ENCODE results near the gene HHAT. TPM values are rescaled to one million over a fixed set of nuclear protein-coding genes. Genes with fewer than 3 reads are reported as not detected.

The HHAT gene
- total and polyA plus RNA-seq, 2 donors (not counting 3 experiments of a cell fraction or from before 2014, with no cell fraction given) = 2.4 to 4.3 TPM

DNA sequence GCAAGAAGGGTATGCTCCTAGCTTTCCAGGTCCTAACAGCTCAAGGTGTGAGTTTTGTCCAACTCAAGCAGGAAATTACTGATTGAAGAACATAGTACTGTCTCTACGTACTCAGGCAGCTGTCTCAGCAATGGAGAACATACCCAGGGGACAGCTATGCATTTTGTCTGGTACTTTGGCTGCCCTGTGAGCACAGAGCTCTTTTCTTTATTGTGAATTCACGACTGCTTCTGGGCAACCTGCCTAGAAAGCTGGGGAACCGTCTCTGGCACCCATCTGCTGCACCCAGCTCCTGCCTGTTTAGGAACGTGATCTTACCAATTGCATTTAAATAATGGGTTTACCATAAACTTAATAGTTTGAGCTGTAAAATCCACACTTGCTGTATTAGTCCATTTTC lies 258.1 kb downstream of the HHAT start:
- H3K27ac ChIP-seq (ENCODE audit: insufficient read depth, low read depth, low read length) = no peak overlapping the region
- no peak for TF ChIP-seq GATA2 (IDR thresholded peaks at IDR 0.05; ENCODE audit: insufficient read depth, insufficient read length, low read depth, low read length)
- TF ChIP-seq, protein P1, sequence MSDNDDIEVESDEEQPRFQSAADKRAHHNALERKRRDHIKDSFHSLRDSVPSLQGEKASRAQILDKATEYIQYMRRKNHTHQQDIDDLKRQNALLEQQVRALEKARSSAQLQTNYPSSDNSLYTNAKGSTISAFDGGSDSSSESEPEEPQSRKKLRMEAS (IDR thresholded peaks at IDR 0.05; ENCODE audit: insufficient read depth, insufficient read length) = no peak
- no peak for TF ChIP-seq POLR2AphosphoS5 (IDR thresholded peaks at IDR 0.05; ENCODE audit: insufficient read depth, low read depth, low read length)
- no peak for TF ChIP-seq MYC (IDR thresholded peaks at IDR 0.05; ENCODE audit: low read depth, low read length)
- no peak for TF ChIP-seq JUN (IDR thresholded peaks at IDR 0.05; ENCODE audit: borderline replicate concordance, insufficient read depth, insufficient read length, low read depth)
- no peak for TF ChIP-seq EZH2 (IDR thresholded peaks at IDR 0.05; ENCODE audit: borderline replicate concordance, low read depth, low read length, severe bottlenecking)
- TF ChIP-seq POLR2A (IDR thresholded peaks at IDR 0.05; ENCODE audit: low read depth, low read length) = no peak
- no peak for TF ChIP-seq FOS (IDR thresholded peaks at IDR 0.05; ENCODE audit: borderline replicate concordance, insufficient read depth, low read length)
- TF ChIP-seq, protein P2, sequence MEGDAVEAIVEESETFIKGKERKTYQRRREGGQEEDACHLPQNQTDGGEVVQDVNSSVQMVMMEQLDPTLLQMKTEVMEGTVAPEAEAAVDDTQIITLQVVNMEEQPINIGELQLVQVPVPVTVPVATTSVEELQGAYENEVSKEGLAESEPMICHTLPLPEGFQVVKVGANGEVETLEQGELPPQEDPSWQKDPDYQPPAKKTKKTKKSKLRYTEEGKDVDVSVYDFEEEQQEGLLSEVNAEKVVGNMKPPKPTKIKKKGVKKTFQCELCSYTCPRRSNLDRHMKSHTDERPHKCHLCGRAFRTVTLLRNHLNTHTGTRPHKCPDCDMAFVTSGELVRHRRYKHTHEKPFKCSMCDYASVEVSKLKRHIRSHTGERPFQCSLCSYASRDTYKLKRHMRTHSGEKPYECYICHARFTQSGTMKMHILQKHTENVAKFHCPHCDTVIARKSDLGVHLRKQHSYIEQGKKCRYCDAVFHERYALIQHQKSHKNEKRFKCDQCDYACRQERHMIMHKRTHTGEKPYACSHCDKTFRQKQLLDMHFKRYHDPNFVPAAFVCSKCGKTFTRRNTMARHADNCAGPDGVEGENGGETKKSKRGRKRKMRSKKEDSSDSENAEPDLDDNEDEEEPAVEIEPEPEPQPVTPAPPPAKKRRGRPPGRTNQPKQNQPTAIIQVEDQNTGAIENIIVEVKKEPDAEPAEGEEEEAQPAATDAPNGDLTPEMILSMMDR (IDR thresholded peaks at IDR 0.05; ENCODE audit: extremely low read depth in 1 of 2, insufficient read depth in 1 of 2, low read depth in 1 of 2, low read length in 2 of 2) = no peak

More for the DNA sequence above, 258.1 kb downstream of the HHAT start:
- Histone ChIP-seq H3K9me1 (replicated peaks; ENCODE audit: control insufficient read depth, extremely low read depth, insufficient read depth, low read length) (no peaks in the 10 kb centered on the region), H3K4me3 (replicated peaks in 1 of 3; ENCODE audit: insufficient read depth in 1 of 3, low read depth in 1 of 3, low read length in 3 of 3) (no peak overlapping the region), H3K4me2 (ENCODE audit: insufficient read depth, low read length) (no peak overlapping the region), H4K20me1 (replicated peaks; ENCODE audit: control insufficient read depth, extremely low read depth, insufficient read depth, low read length) (no peaks in the 10 kb centered on the region), H3K36me3 (ENCODE audit: control insufficient read depth in 2 of 2, extremely low read depth in 1 of 2, insufficient read depth in 2 of 2, low read length in 2 of 2) (no peaks in the 10 kb centered on the region), H3K4me1 (ENCODE audit: control insufficient read depth, extremely low read depth, insufficient read depth, low read length) (no peaks in the 10 kb centered on the region), H3K9me3 (replicated peaks; ENCODE audit: control insufficient read depth, insufficient read depth, low read length) (no peaks in the 10 kb centered on the region), H3K27me3 (ENCODE audit: control insufficient read depth in 2 of 2, insufficient read depth in 2 of 2, low read length in 2 of 2) (no peaks in the 10 kb centered on the region), H3K79me2 (ENCODE audit: control insufficient read depth, insufficient read depth, low read length) (no peaks in the 10 kb centered on the region), H2AFZ (ENCODE audit: low read depth, low read length) (no peak overlapping the region), H3K9ac (replicated peaks; ENCODE audit: extremely low read depth, insufficient read depth, low read length) (no peak overlapping the region)
- CTCF ChIA-PET = interaction anchor here (1.2 kb wide), 1 partner anchor 548 kb away, joined by 4 read pairs; the partner anchor contains the start of gene KCNH1
- intact Hi-C loops (cut with micrococcal nuclease) = no loop called here
- dilution Hi-C loops (cut with MboI; ENCODE audit: extremely low pct_ligation_motif_present, low sequenced_read_pairs) = no loop called here
- BruUV-seq (replicated peaks) = no TSS peak
- DNase-seq (ENCODE audit: low read depth, low spot score) = no peak
- FAIRE-seq = no peak
- POLR2A ChIA-PET = no interaction called here
